GM23338 (cell line): Measurements from ENCODE around the gene CNOT8.

ENCODE experiments used
- CREB1 ChIP-seq: fragments of 250-450 bp; sonication (Bioruptor Pico); IDR thresholded peaks from 2 replicates; pipeline ENCODE4 v1.5.0; 2020; ENCODE audit warnings: low read depth, mild to moderate bottlenecking, moderate library complexity
- CTCF ChIP-seq, 2 experiments: fragments of 200-600 bp in 1 of 2; sonication (generic) in 1 of 2; conservative IDR thresholded peaks; 2 replicates each; pipeline versions ENCODE4 v1.5.1 to v1.6.1; 2016 to 2017; ENCODE audit warnings: antibody characterized with exemption in 2 of 2, low read depth in 2 of 2, mild to moderate bottlenecking in 2 of 2, moderate library complexity in 1 of 2
- ETS1 ChIP-seq: IDR thresholded peaks from 2 replicates; pipeline ENCODE4 v1.6.1; 2016; ENCODE audit warnings: antibody characterized with exemption
- EZH2 ChIP-seq: fragments of 200-600 bp; sonication (generic); IDR thresholded peaks from one replicate; pipeline ENCODE4 v1.8.0; 2017; ENCODE audit warnings: antibody characterized with exemption, mild to moderate bottlenecking, low read depth; ENCODE audit not compliant: unreplicated experiment
- EZH2phosphoT487 ChIP-seq: fragments of 200-600 bp; sonication (generic); IDR thresholded peaks from one replicate; pipeline ENCODE4 v1.8.1; 2018; ENCODE audit warnings: antibody characterized with exemption; ENCODE audit not compliant: unreplicated experiment
- JUNB ChIP-seq: IDR thresholded peaks from one replicate; pipeline ENCODE4 v1.6.1; 2016; ENCODE audit warnings: antibody characterized with exemption; ENCODE audit not compliant: unreplicated experiment
- NANOG ChIP-seq: IDR thresholded peaks from 2 replicates; pipeline ENCODE4 v1.6.1; 2016; ENCODE audit warnings: antibody characterized with exemption, borderline replicate concordance
- POLR2AphosphoS5 ChIP-seq: IDR thresholded peaks from 2 replicates; pipeline ENCODE4 v1.6.1; 2016; ENCODE audit warnings: antibody characterized with exemption, low read depth
- STAT1 ChIP-seq: IDR thresholded peaks from one replicate; pipeline ENCODE4 v1.6.1; 2016; ENCODE audit warnings: antibody characterized with exemption; ENCODE audit not compliant: unreplicated experiment
- ZNF114 ChIP-seq: fragments of 250-450 bp; sonication (Bioruptor Pico); IDR thresholded peaks from 2 replicates; pipeline ENCODE4 v1.5.0; 2020; ENCODE audit warnings: mild to moderate bottlenecking, moderate library complexity
- ZNF331 ChIP-seq: fragments of 250-450 bp; sonication (Bioruptor Pico); IDR thresholded peaks from 2 replicates; pipeline ENCODE4 v1.5.0; 2020; ENCODE audit warnings: low read depth, mild to moderate bottlenecking, moderate library complexity
- TF ChIP-seq, protein P1 (sequence below): IDR thresholded peaks from one replicate; pipeline ENCODE4 v1.6.1; 2018; ENCODE audit warnings: antibody characterized with exemption; ENCODE audit not compliant: unreplicated experiment
- TF ChIP-seq, protein P2 (sequence below): fragments of 250-450 bp; sonication (Bioruptor Pico); IDR thresholded peaks from 2 replicates; pipeline ENCODE4 v1.5.0; 2020; ENCODE audit warnings: mild to moderate bottlenecking, moderate library complexity

DNA sequence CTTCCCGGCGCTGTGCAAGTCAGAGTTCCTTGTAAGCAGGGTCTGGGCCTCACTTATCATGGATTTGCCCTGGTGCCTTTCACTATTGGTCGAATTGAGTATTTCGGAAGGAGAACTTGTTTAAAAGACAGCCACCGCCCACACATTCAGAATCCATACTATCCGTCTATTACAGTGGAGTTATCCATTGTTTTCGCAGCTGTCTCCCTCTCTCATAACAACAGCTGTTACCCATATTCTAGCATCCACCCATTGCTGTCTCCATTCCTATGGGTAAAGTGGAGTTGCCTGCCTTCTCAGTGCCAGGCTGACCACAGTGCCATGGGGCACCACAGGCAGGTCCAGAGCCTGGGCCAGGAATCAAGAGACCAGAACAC is 28.2 kb upstream of the CNOT8 start:
- TF ChIP-seq EZH2 (no peak), CTCF (conservative IDR thresholded peaks at IDR 0.05; ENCODE audit: low read depth in 2 of 2) (no peak), CREB1 (CRISPR knock-in tag) (no peak), ETS1 (no peak), STAT1 (no peak), POLR2AphosphoS5 (no peak), JUNB (no peak), ZNF114 (CRISPR knock-in tag) (no peak), EZH2phosphoT487 (no peak), NANOG (no peak), ZNF331 (no peak)
- TF ChIP-seq, protein P1, sequence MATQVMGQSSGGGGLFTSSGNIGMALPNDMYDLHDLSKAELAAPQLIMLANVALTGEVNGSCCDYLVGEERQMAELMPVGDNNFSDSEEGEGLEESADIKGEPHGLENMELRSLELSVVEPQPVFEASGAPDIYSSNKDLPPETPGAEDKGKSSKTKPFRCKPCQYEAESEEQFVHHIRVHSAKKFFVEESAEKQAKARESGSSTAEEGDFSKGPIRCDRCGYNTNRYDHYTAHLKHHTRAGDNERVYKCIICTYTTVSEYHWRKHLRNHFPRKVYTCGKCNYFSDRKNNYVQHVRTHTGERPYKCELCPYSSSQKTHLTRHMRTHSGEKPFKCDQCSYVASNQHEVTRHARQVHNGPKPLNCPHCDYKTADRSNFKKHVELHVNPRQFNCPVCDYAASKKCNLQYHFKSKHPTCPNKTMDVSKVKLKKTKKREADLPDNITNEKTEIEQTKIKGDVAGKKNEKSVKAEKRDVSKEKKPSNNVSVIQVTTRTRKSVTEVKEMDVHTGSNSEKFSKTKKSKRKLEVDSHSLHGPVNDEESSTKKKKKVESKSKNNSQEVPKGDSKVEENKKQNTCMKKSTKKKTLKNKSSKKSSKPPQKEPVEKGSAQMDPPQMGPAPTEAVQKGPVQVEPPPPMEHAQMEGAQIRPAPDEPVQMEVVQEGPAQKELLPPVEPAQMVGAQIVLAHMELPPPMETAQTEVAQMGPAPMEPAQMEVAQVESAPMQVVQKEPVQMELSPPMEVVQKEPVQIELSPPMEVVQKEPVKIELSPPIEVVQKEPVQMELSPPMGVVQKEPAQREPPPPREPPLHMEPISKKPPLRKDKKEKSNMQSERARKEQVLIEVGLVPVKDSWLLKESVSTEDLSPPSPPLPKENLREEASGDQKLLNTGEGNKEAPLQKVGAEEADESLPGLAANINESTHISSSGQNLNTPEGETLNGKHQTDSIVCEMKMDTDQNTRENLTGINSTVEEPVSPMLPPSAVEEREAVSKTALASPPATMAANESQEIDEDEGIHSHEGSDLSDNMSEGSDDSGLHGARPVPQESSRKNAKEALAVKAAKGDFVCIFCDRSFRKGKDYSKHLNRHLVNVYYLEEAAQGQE = no peak
- TF ChIP-seq, protein P2, sequence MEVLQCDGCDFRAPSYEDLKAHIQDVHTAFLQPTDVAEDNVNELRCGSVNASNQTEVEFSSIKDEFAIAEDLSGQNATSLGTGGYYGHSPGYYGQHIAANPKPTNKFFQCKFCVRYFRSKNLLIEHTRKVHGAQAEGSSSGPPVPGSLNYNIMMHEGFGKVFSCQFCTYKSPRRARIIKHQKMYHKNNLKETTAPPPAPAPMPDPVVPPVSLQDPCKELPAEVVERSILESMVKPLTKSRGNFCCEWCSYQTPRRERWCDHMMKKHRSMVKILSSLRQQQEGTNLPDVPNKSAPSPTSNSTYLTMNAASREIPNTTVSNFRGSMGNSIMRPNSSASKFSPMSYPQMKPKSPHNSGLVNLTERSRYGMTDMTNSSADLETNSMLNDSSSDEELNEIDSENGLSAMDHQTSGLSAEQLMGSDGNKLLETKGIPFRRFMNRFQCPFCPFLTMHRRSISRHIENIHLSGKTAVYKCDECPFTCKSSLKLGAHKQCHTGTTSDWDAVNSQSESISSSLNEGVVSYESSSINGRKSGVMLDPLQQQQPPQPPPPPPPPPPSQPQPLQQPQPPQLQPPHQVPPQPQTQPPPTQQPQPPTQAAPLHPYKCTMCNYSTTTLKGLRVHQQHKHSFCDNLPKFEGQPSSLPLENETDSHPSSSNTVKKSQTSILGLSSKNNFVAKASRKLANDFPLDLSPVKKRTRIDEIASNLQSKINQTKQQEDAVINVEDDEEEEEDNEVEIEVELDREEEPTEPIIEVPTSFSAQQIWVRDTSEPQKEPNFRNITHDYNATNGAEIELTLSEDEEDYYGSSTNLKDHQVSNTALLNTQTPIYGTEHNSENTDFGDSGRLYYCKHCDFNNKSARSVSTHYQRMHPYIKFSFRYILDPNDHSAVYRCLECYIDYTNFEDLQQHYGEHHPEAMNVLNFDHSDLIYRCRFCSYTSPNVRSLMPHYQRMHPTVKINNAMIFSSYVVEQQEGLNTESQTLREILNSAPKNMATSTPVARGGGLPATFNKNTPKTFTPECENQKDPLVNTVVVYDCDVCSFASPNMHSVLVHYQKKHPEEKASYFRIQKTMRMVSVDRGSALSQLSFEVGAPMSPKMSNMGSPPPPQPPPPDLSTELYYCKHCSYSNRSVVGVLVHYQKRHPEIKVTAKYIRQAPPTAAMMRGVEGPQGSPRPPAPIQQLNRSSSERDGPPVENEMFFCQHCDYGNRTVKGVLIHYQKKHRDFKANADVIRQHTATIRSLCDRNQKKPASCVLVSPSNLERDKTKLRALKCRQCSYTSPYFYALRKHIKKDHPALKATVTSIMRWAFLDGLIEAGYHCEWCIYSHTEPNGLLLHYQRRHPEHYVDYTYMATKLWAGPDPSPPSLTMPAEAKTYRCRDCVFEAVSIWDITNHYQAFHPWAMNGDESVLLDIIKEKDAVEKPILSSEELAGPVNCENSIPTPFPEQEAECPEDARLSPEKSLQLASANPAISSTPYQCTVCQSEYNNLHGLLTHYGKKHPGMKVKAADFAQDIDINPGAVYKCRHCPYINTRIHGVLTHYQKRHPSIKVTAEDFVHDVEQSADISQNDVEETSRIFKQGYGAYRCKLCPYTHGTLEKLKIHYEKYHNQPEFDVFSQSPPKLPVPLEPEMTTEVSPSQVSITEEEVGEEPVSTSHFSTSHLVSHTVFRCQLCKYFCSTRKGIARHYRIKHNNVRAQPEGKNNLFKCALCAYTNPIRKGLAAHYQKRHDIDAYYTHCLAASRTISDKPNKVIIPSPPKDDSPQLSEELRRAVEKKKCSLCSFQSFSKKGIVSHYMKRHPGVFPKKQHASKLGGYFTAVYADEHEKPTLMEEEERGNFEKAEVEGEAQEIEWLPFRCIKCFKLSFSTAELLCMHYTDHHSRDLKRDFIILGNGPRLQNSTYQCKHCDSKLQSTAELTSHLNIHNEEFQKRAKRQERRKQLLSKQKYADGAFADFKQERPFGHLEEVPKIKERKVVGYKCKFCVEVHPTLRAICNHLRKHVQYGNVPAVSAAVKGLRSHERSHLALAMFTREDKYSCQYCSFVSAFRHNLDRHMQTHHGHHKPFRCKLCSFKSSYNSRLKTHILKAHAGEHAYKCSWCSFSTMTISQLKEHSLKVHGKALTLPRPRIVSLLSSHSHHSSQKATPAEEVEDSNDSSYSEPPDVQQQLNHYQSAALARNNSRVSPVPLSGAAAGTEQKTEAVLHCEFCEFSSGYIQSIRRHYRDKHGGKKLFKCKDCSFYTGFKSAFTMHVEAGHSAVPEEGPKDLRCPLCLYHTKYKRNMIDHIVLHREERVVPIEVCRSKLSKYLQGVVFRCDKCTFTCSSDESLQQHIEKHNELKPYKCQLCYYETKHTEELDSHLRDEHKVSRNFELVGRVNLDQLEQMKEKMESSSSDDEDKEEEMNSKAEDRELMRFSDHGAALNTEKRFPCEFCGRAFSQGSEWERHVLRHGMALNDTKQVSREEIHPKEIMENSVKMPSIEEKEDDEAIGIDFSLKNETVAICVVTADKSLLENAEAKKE = no peak
